C4-2B (cell line): ENCODE measurements around the gene TNFRSF13B.
"Not testable (repeated sequence)": the region's sequence is repeated elsewhere in the genome, so short reads cannot be mapped to it uniquely, and the experiment has no call there.

Experiments
- CTCF ChIP-seq: fragments of 450-650 bp; conservative IDR thresholded peaks from 2 replicates; pipeline ENCODE4 v1.5.1; 2017; ENCODE audit warnings: mild to moderate bottlenecking
- ZFX ChIP-seq: fragments of 450-650 bp; IDR thresholded peaks from 2 replicates; pipeline ENCODE4 v1.6.1; 2017

- not testable (repeated sequence) for TF ChIP-seq ZFX, CTCF
These were observed 68.8 kb downstream of the TNFRSF13B start for GRCh38 chr17:16903070-16903469.
